ENCODE results near the gene IKBKE. TPM values are rescaled to one million over a fixed set of nuclear protein-coding genes. Genes with fewer than 3 reads are reported as not detected.

IKBKE gene
- total and polyA plus RNA-seq, 10 of the 15 experiments (the other 5 are each of a cell fraction or from before 2014, with no cell fraction given) = 12.8 to 35.1 (median 23.1) TPM

DNA sequence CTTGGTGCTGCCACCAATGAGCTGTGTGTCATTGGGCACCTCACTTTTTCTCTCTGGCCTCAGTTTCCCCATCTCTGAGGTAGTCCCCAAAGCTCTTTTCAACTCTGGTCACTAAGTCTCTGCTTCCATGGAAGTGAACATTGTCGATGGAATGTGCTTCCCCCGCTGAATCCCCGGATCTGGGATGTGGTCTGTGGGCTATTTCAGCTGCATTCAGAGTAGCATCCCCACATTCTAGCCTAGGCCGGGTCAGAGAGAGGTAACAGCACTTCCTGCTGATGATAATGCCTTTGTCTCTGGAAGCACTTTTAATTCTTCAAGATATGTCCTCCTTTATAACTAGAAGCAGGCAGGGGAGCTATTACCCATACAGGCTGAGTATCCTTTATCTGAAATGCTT is 66.9 kb downstream of the IKBKE start:
- H3K27me3 ChIP-seq (replicated peaks in 1 of 2; ENCODE audit: control insufficient read depth in 2 of 2, insufficient read depth in 2 of 2, low read length in 1 of 2) = no peaks in the 10 kb centered on the region
- no TSS peak for BruUV-seq (replicated peaks)
- no peak for TF ChIP-seq SIX5 (IDR thresholded peaks at IDR 0.05; ENCODE audit: low read depth, low read length, severe bottlenecking)
- H3K4me1 ChIP-seq (ENCODE audit: control insufficient read depth, insufficient read depth, low read length) = no peaks in the 10 kb centered on the region
- FAIRE-seq (no peak), ATAC-seq (no peak), DNase-seq (ENCODE audit: low read depth, low spot score) (no peak)
- 56% methylated on average over 4 of the region's 4 CpGs for WGBS (ENCODE audit: insufficient coverage, insufficient replicate concordance, low lambda C conversion rate, missing lambda C conversion rate)
- no peak overlapping the region for H3K9ac ChIP-seq (ENCODE audit: control insufficient read depth, insufficient read depth, low read length)
- no peak overlapping the region for H3K4me3 ChIP-seq
- H3K9me3 ChIP-seq (replicated peaks; ENCODE audit: control insufficient read depth, insufficient read depth, low read length) = no peaks in the 10 kb centered on the region
- H3K27ac ChIP-seq (ENCODE audit: control insufficient read depth, insufficient read depth) = no peak overlapping the region
- no peak overlapping the region for H3K4me2 ChIP-seq (ENCODE audit: control insufficient read depth, insufficient read depth)
- SMC1A ChIA-PET (ENCODE audit: uncharacterized antibody, unreplicated experiment) = interaction anchor here (1.3 kb wide), 1 partner anchor 8 kb away, joined by 5 read pairs; no protein-coding TSS in a partner anchor
- in situ Hi-C loops (cut with MboI) (no loop called here), intact Hi-C loops (cut with micrococcal nuclease; ENCODE audit: unreplicated experiment) (no loop called here)
- CTCF ChIA-PET = interaction anchor here (1.0 to 5.6 kb wide), 4 partner anchors 9 to 127 kb away, joined by 4 to 27 read pairs (median 6); no protein-coding TSS in a partner anchor
- H3K79me2 ChIP-seq (ENCODE audit: control insufficient read depth, insufficient read depth, low read length) = no peaks in the 10 kb centered on the region
- POLR2A ChIA-PET = interaction anchor here (0.8 kb wide), 1 partner anchor 16 kb away, joined by 4 read pairs; no protein-coding TSS in a partner anchor
- no peaks in the 10 kb centered on the region for H3K36me3 ChIP-seq (ENCODE audit: control insufficient read depth in 2 of 2, insufficient read depth in 2 of 2, low read length in 1 of 2)
- no peak overlapping the region for H2AFZ ChIP-seq (ENCODE audit: control insufficient read depth, low read depth, low read length)
- H4K20me1 ChIP-seq (ENCODE audit: control insufficient read depth, insufficient read depth) = no peaks in the 10 kb centered on the region
- RAD21 ChIA-PET (ENCODE audit: unreplicated experiment) = interaction anchor here (0.6 to 0.9 kb wide), 3 partner anchors 31 to 396 kb away, joined by 3 to 5 read pairs (median 4); no protein-coding TSS in a partner anchor

GRCh38 chr1:206538086-206538770 is 68.0 kb downstream of the IKBKE start:
- no peak for DNase-seq (ENCODE audit: low read depth, low spot score)
- CTCF ChIA-PET = no interaction called here
- no peaks in the 10 kb centered on the region for H3K27me3 ChIP-seq (replicated peaks in 1 of 2; ENCODE audit: control insufficient read depth in 2 of 2, insufficient read depth in 2 of 2, low read length in 1 of 2)
- no peaks in the 10 kb centered on the region for H3K9me3 ChIP-seq (replicated peaks; ENCODE audit: control insufficient read depth, insufficient read depth, low read length)
- no peak overlapping the region for H3K27ac ChIP-seq (ENCODE audit: control insufficient read depth, insufficient read depth)
- in situ Hi-C loops (cut with MboI) = no loop called here
- RAD21 ChIA-PET (ENCODE audit: unreplicated experiment) = no interaction called here
- H3K9ac ChIP-seq (ENCODE audit: control insufficient read depth, insufficient read depth, low read length) = no peak overlapping the region
- 47% methylated on average over 6 of the region's 6 CpGs for WGBS (ENCODE audit: insufficient coverage, insufficient replicate concordance, low lambda C conversion rate, missing lambda C conversion rate)
- H3K79me2 ChIP-seq (ENCODE audit: control insufficient read depth, insufficient read depth, low read length) = no peaks in the 10 kb centered on the region
- H4K20me1 ChIP-seq (ENCODE audit: control insufficient read depth, insufficient read depth) = no peaks in the 10 kb centered on the region
- no peak for ATAC-seq
- TF ChIP-seq CBX3 (IDR thresholded peaks at IDR 0.05; ENCODE audit: borderline replicate concordance, low read depth) (no peak), GATAD2B (conservative IDR thresholded peaks at IDR 0.05; ENCODE audit: low read depth) (no peak)
- H3K4me2 ChIP-seq (ENCODE audit: control insufficient read depth, insufficient read depth) = no peak overlapping the region
- intact Hi-C loops (cut with micrococcal nuclease; ENCODE audit: unreplicated experiment) = no loop called here
- no TSS peak for BruUV-seq (replicated peaks)
- H3K4me3 ChIP-seq = no peak overlapping the region
- H2AFZ ChIP-seq (ENCODE audit: control insufficient read depth, low read depth, low read length) = no peak overlapping the region
- H3K4me1 ChIP-seq (ENCODE audit: control insufficient read depth, insufficient read depth, low read length) = no peaks in the 10 kb centered on the region
- POLR2A ChIA-PET = no interaction called here
- SMC1A ChIA-PET (ENCODE audit: uncharacterized antibody, unreplicated experiment) = interaction anchor here (1.3 to 10.8 kb wide), 2 partner anchors 42 to 72 kb away, joined by 3 to 311 read pairs; no protein-coding TSS in a partner anchor
- FAIRE-seq = no peak
- H3K36me3 ChIP-seq (ENCODE audit: control insufficient read depth in 2 of 2, insufficient read depth in 2 of 2, low read length in 1 of 2) = no peaks in the 10 kb centered on the region

Measured in GM12878 (cell line).